Aorta (tissue), 5 donors: Measurements from ENCODE around the gene ATOX1. TPM values are rescaled to one million over a fixed set of nuclear protein-coding genes. Genes with fewer than 3 reads are reported as not detected.
A peak's percentile ranks its signal among the peaks of the same experiment; 100 is the strongest.
"Not testable (repeated sequence)": the region's sequence is repeated elsewhere in the genome, so short reads cannot be mapped to it uniquely, and the experiment has no call there.

Experiments used
- ATAC-seq: fragments of 200-7000 bp; cut with Tn5 transposase; one replicate; pipeline ENCODE4 v1.9.1; 2022; ENCODE audit warnings: moderate library complexity; ENCODE audit not compliant: low FRiP score
- DNase-seq, 2 donors: peaks; one replicate each; pipeline ENCODE4 v3.0.0-alpha.2; 2020
- H3K27ac ChIP-seq, 2 donors: one replicate each; pipeline ENCODE4 v1.5.1; 2013; ENCODE audit warnings: low read length in 2 of 2, mild to moderate bottlenecking in 2 of 2, moderate library complexity in 2 of 2, control low read depth in 1 of 2, inconsistent platforms in 1 of 2, low read depth in 1 of 2
- H3K27me3 ChIP-seq, 2 donors: one replicate each; pipeline ENCODE4 v1.6.1; 2013; ENCODE audit warnings: control low read depth in 1 of 2, low read length in 1 of 2, mild to moderate bottlenecking in 1 of 2, moderate library complexity in 1 of 2; ENCODE audit not compliant: insufficient read depth in 2 of 2, control insufficient read depth in 1 of 2
- H3K36me3 ChIP-seq, 2 donors: one replicate each; pipeline ENCODE4 v1.6.1; 2013; ENCODE audit warnings: control low read depth in 1 of 2, low read length in 1 of 2, mild to moderate bottlenecking in 1 of 2; ENCODE audit not compliant: insufficient read depth in 2 of 2, control insufficient read depth in 1 of 2
- H3K4me1 ChIP-seq, 2 donors: one replicate each; pipeline ENCODE4 v1.6.1; 2013; ENCODE audit warnings: low read length in 2 of 2, control low read depth in 1 of 2, mild to moderate bottlenecking in 1 of 2, moderate library complexity in 1 of 2; ENCODE audit not compliant: insufficient read depth in 2 of 2, control insufficient read depth in 1 of 2
- H3K4me3 ChIP-seq, 2 donors: one replicate each; pipeline ENCODE4 v1.5.1; 2013; ENCODE audit warnings: low read length in 2 of 2, control low read depth in 1 of 2, mild to moderate bottlenecking in 1 of 2
- H3K9me3 ChIP-seq: one replicate; pipeline ENCODE4 v1.6.1; 2013; ENCODE audit warnings: mild to moderate bottlenecking, low read length; ENCODE audit not compliant: control insufficient read depth
- WGBS, 2 donors: extraction: QIAGEN DNeasy Blood & Tissue Kit; methylation state at CpG; one replicate each; pipeline ENCODE4 v1.1.7; 2013; 5-methylcytosine and 5-hydroxymethylcytosine counted together
- intact Hi-C, 2 donors: fragments of 100-400 bp; cut with DNase I; formaldehyde crosslinking; loops; one replicate each; pipeline versions ENCODE4 v1.14.2 to v1.15.0; 2022
- polyA plus RNA-seq, 2 donors: library from polyadenylated mRNA; stranded (reverse); fragments of 200-250 nt; gene quantifications; one replicate each; pipeline ENCODE4 v1.2.3, GENCODE V29; 2013
- total RNA-seq, 2 donors: library from RNA; stranded (reverse); fragmentation: NEBNext Ultra II Directional; extraction: Animal tissue kit (Norgen Biotek cat#: 25700); gene quantifications; one replicate each; pipeline ENCODE4 v1.2.1, GENCODE V29; 2021
- donor health status: healthy with polysubstance abuse.
- donor health status: Bipolar disorder and iron deficiency.
- donor health status: DM: no; HTN: no; CAD: no.
- donor health status: DM: no; HTN: no; CAD: no.
- donor health status: DM: yes; HTN: yes; CAD: no.

Gene ATOX1
- total and polyA plus RNA-seq, 4 donors: 61.7 to 210 (median 117) TPM

DNA sequence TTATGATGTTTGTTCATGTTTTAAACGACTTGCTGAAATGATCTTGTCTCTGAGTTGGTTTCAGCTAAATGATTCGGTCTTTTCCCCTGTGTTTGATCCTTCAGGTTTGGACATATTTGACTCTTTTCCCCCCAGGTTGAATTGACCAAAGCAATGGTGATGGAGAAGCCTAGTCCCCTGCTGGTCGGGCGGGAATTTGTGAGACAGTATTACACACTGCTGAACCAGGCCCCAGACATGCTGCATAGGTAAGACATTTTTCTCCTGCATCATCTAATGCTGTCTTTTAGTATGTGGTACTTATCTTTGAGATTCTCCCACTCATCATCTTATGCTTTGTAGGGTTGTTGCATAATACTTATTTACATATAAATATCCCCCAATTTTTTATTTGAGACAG, 28.0 kb upstream of the ATOX1 start:
- intact Hi-C loops: no loop called here

DNA sequence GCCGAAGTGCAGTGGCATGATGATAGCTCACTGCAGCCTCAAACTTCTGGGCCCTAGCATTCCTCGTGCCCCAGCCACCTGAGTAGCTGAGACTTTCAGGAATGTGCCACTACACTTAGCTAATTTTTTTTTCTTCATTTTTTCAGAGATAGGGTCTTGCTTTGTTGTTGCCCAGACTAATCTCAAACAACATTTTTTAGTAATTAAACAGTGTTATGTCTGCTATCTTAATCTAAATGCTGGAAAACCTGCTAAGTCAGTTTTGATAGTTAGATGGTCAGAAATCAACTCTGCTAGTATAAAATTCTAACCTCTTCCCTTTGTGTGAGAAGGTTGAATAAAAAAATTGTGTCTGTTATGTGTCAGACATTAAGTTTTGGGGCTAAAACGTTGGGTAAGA, 25.7 kb upstream of the ATOX1 start:
- no peaks in the 10 kb centered on the region for H3K4me1 ChIP-seq
- H3K36me3 ChIP-seq: no peaks in the 10 kb centered on the region
- 60 to 65% methylated on average over 3 of the region's 3 CpGs for WGBS, 2 donors
- no peak overlapping the region for H3K4me3 ChIP-seq
- H3K27me3 ChIP-seq: no peaks in the 10 kb centered on the region
- ATAC-seq: no peak
- DNase-seq: no peak
- H3K9me3 ChIP-seq: no peaks in the 10 kb centered on the region
- H3K27ac ChIP-seq: no peak overlapping the region
- intact Hi-C loops: no loop called here

More for the DNA sequence above, 28.0 kb upstream of the ATOX1 start:
- 84 to 87% methylated on average over 4 of the region's 4 CpGs for WGBS, 2 donors
- Histone ChIP-seq H3K36me3 (no peaks in the 10 kb centered on the region), H3K27ac (no peak overlapping the region), H3K27me3 (no peaks in the 10 kb centered on the region), H3K4me3 (no peak overlapping the region), H3K4me1 (no peaks in the 10 kb centered on the region), H3K9me3 (no peaks in the 10 kb centered on the region)
- DNase-seq (no peak), ATAC-seq (no peak)

DNA sequence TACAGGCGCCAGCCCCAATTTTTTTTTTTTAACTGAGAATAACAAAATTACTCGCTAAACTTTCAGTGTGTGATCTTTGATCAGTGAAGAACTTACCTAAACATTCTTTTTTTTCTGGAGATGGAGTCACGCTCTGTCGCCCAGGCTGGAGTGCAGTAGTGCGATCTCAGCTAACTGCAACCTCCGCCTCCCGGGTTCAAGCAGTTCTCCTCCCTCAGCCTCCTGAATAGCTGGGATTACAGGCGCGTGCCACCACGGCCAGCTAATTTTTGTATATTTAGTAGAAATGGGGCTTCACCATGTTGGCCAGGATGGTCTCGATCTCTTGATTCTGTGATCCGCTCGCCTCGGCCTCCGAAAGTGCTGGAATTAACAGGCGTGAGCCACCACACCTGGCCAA, 25.2 kb upstream of the ATOX1 start:
- intact Hi-C loops, H3K27me3 ChIP-seq, H3K27ac ChIP-seq, H3K4me3 ChIP-seq, H3K9me3 ChIP-seq, ATAC-seq, H3K4me1 ChIP-seq, H3K36me3 ChIP-seq, DNase-seq: not testable (repeated sequence)
- WGBS, 2 donors: 96% methylated on average over 16 of the region's 16 CpGs

- intact Hi-C loops: no loop called here
- H3K27me3 ChIP-seq: no peaks in the 10 kb centered on the region
- no peaks in the 10 kb centered on the region for H3K9me3 ChIP-seq
- WGBS, 2 donors: 40% methylated on average over 1 of the region's 1 CpG
- ATAC-seq (no peak), DNase-seq (no peak)
- H3K27ac ChIP-seq: no peak overlapping the region
- no peak overlapping the region for H3K4me3 ChIP-seq
- peaks cover 0 to 2% of the 10 kb centered on the region in 2 donors for H3K36me3 ChIP-seq
- H3K4me1 ChIP-seq: no peaks in the 10 kb centered on the region
Observed at GRCh38 chr5:151781201-151781600, 22.8 kb upstream of the ATOX1 start.

GRCh38 chr5:151780348-151780747, 21.9 kb upstream of the ATOX1 start:
- ATAC-seq: no peak
- DNase-seq: no peak
- no peaks in the 10 kb centered on the region for H3K9me3 ChIP-seq
- H3K27ac ChIP-seq: no peak overlapping the region
- WGBS, 2 donors: 91% methylated on average over 11 of the region's 11 CpGs
- peaks cover 0 to 2% of the 10 kb centered on the region in 2 donors for H3K36me3 ChIP-seq
- no peak overlapping the region for H3K4me3 ChIP-seq
- H3K27me3 ChIP-seq: no peaks in the 10 kb centered on the region
- intact Hi-C loops: no loop called here
- H3K4me1 ChIP-seq: no peaks in the 10 kb centered on the region

- Histone ChIP-seq H3K36me3 (peaks cover 0 to 2% of the 10 kb centered on the region in 2 donors), H3K27ac (no peak overlapping the region), H3K4me1 (no peaks in the 10 kb centered on the region), H3K27me3 (no peaks in the 10 kb centered on the region), H3K9me3 (no peaks in the 10 kb centered on the region), H3K4me3 (no peak overlapping the region)
- no peak for ATAC-seq
- WGBS, 2 donors: 41 to 44% methylated on average over 3 of the region's 3 CpGs
- no peak for DNase-seq
- intact Hi-C loops: loop anchor here in 1 of 2 donors (10.0 kb wide), 1 partner anchor 525 kb away; the partner anchor contains the start of gene GM2A
Observed at GRCh38 chr5:151779531-151780125, 21.2 kb upstream of the ATOX1 start.

DNA sequence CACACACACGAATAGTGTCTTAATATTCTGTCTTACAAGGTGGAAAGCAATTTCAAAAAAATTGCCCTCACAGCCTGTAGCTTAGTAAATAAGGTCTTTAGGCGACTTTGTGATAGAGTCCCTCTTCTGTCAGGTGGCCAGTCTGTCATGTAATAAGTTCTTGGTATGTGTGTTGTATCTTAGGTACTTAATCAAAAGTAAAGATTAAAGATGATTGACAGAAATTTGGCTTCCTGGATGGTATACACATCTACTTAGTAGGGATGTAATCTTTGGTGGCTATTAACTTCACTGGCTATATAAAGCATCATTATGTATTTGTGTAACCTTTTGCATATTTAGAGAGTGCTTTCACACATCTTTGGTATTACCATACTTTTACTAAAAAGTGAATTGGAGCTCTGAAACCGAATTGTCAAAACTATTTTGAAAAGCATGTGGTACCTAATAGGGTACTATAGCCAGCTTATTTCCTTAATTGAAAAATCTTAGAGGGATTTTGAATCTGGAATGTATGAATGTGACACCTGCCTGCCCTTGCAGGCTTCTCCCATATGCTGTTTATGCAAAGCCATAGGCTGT, 16.7 kb upstream of the ATOX1 start:
- no peaks in the 10 kb centered on the region for H3K9me3 ChIP-seq
- H3K27ac ChIP-seq: no peak overlapping the region
- H3K27me3 ChIP-seq: no peaks in the 10 kb centered on the region
- intact Hi-C loops: loop anchor here in 1 of 2 donors (10.0 kb wide), 1 partner anchor 520 kb away; the partner anchor contains the start of gene GM2A
- no peak overlapping the region for H3K4me3 ChIP-seq
- H3K4me1 ChIP-seq: no peaks in the 10 kb centered on the region
- WGBS, 2 donors: 24 to 27% methylated on average over 3 of the region's 3 CpGs
- ATAC-seq (no peak), DNase-seq (no peak)
- H3K36me3 ChIP-seq: peaks cover 0 to 2% of the 10 kb centered on the region in 2 donors

- no peaks in the 10 kb centered on the region for H3K4me1 ChIP-seq
- H3K36me3 ChIP-seq: peaks cover 0 to 2% of the 10 kb centered on the region in 2 donors
- H3K27ac ChIP-seq: no peak overlapping the region
- intact Hi-C loops: loop anchor here in 1 of 2 donors (10.0 kb wide), 1 partner anchor 519 kb away; the partner anchor contains the start of gene GM2A
- ATAC-seq (no peak), DNase-seq (no peak)
- H3K9me3 ChIP-seq: no peaks in the 10 kb centered on the region
- no peaks in the 10 kb centered on the region for H3K27me3 ChIP-seq
- WGBS, 2 donors: 0 to 1% methylated on average over 3 of the region's 3 CpGs
- H3K4me3 ChIP-seq: peak overlapping the region; percentile 11 to 44
Observed at GRCh38 chr5:151773951-151774350, 15.5 kb upstream of the ATOX1 start.
